GM19455 (cell line): ENCODE measurements around the gene RUNX1.
"Not testable (repeated sequence)": the region's sequence is repeated elsewhere in the genome, so short reads cannot be mapped to it uniquely, and the experiment has no call there.

Experiments used
- ATAC-seq: cut with Tn5 transposase; IDR thresholded peaks from one replicate; pipeline ENCODE4 v1.9.1; 2021; ENCODE audit not compliant: unreplicated experiment

The RUNX1 gene

GRCh38 chr21:34994766-34995631 lies 54.1 kb downstream of the RUNX1 start:
- ATAC-seq, result no peak

GRCh38 chr21:34993521-34993921 lies 55.6 kb downstream of the RUNX1 start:
- not testable (repeated sequence) for ATAC-seq

- ATAC-seq, result no peak
These were observed 56.2 kb downstream of the RUNX1 start for GRCh38 chr21:34992736-34993398.

GRCh38 chr21:34992180-34992579 lies 56.9 kb downstream of the RUNX1 start:
- ATAC-seq, result no peak

GRCh38 chr21:34991366-34991957 lies 57.6 kb downstream of the RUNX1 start:
- no peak for ATAC-seq

GRCh38 chr21:34990842-34991241 lies 58.3 kb downstream of the RUNX1 start:
- no peak for ATAC-seq

- ATAC-seq, result no peak
These were observed 59.6 kb downstream of the RUNX1 start for GRCh38 chr21:34989337-34990151.

GRCh38 chr21:34988625-34989024 lies 60.5 kb downstream of the RUNX1 start:
- ATAC-seq, result no peak

GRCh38 chr21:34988139-34988538 lies 61.0 kb downstream of the RUNX1 start:
- no peak for ATAC-seq

- no peak for ATAC-seq
These were observed 61.5 kb downstream of the RUNX1 start for GRCh38 chr21:34987501-34988072.

- peak; percentile 62 for ATAC-seq
These were observed 62.3 kb downstream of the RUNX1 start for GRCh38 chr21:34986561-34987500.

GRCh38 chr21:34984356-34985058 lies 64.6 kb downstream of the RUNX1 start:
- no peak for ATAC-seq

GRCh38 chr21:34983680-34984086 lies 65.4 kb downstream of the RUNX1 start:
- ATAC-seq, result no peak

GRCh38 chr21:34981791-34982190 lies 67.3 kb downstream of the RUNX1 start:
- no peak for ATAC-seq

- ATAC-seq, result no peak
These were observed 68.5 kb downstream of the RUNX1 start for GRCh38 chr21:34980423-34981115.

- ATAC-seq, result no peak
These were observed 69.7 kb downstream of the RUNX1 start for GRCh38 chr21:34979383-34979782.

- no peak for ATAC-seq
These were observed 71.8 kb downstream of the RUNX1 start for GRCh38 chr21:34977333-34977732.

GRCh38 chr21:34974162-34974981 lies 74.7 kb downstream of the RUNX1 start:
- peak; percentile 83 for ATAC-seq
